ENCODE data around the gene TTC24.

Gene TTC24

GRCh38 chr1:156632355-156632754, 52.8 kb downstream of the TTC24 start:
- TF ChIP-seq, protein P1, sequence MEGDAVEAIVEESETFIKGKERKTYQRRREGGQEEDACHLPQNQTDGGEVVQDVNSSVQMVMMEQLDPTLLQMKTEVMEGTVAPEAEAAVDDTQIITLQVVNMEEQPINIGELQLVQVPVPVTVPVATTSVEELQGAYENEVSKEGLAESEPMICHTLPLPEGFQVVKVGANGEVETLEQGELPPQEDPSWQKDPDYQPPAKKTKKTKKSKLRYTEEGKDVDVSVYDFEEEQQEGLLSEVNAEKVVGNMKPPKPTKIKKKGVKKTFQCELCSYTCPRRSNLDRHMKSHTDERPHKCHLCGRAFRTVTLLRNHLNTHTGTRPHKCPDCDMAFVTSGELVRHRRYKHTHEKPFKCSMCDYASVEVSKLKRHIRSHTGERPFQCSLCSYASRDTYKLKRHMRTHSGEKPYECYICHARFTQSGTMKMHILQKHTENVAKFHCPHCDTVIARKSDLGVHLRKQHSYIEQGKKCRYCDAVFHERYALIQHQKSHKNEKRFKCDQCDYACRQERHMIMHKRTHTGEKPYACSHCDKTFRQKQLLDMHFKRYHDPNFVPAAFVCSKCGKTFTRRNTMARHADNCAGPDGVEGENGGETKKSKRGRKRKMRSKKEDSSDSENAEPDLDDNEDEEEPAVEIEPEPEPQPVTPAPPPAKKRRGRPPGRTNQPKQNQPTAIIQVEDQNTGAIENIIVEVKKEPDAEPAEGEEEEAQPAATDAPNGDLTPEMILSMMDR (IDR thresholded peaks at IDR 0.05; ENCODE audit: low read depth, low read length): no peak
- no peak overlapping the region for H3K4me3 ChIP-seq (replicated peaks in 1 of 2; ENCODE audit: low read depth in 2 of 2, low read length in 2 of 2)
- no peak for DNase-seq (ENCODE audit: low read depth in 2 of 2)
